Lower lobe of right lung (tissue), 2 donors: ENCODE results near the gene CEACAM6. TPM values are rescaled to one million over a fixed set of nuclear protein-coding genes. Genes with fewer than 3 reads are reported as not detected.

ENCODE experiments used
- ATAC-seq, 2 donors: fragments of 200-7000 bp; cut with Tn5 transposase; one replicate each; pipeline ENCODE4 v1.9.1; 2020 to 2022; ENCODE audit warnings: mild to moderate bottlenecking in 2 of 2, moderate library complexity in 2 of 2
- DNase-seq: peaks from one replicate; pipeline ENCODE4 v3.0.0-alpha.2; 2020
- H3K27ac ChIP-seq: fragments of 200-600 bp; one replicate; pipeline ENCODE4 v1.8.0; 2022
- H3K27me3 ChIP-seq: fragments of 200-600 bp; one replicate; pipeline ENCODE4 v1.8.0; 2022; ENCODE audit warnings: low read depth
- H3K36me3 ChIP-seq: fragments of 200-600 bp; one replicate; pipeline ENCODE4 v1.8.0; 2022; ENCODE audit warnings: mild to moderate bottlenecking
- H3K4me1 ChIP-seq: fragments of 200-600 bp; one replicate; pipeline ENCODE4 v1.8.0; 2022
- H3K4me3 ChIP-seq: fragments of 200-600 bp; one replicate; pipeline ENCODE4 v1.8.0; 2022; ENCODE audit warnings: mild to moderate bottlenecking
- H3K9me3 ChIP-seq: fragments of 200-600 bp; one replicate; pipeline ENCODE4 v1.8.0; 2022
- intact Hi-C: fragments of 100-400 bp; cut with DNase I; formaldehyde crosslinking; loops from one replicate; pipeline ENCODE4 v1.11.0; 2022
- total RNA-seq: library from RNA; stranded (reverse); fragmentation: NEBNext Ultra II Directional; extraction: Animal tissue kit (Norgen Biotek cat#: 25700); gene quantifications from one replicate; pipeline ENCODE4 v1.2.1, GENCODE V29; 2021
- TF ChIP-seq, protein P1 (sequence below): fragments of 200-600 bp; IDR thresholded peaks from one replicate; pipeline ENCODE4 v1.8.0; 2022; ENCODE audit warnings: antibody characterized with exemption, mild to moderate bottlenecking
- donor health status: DM: no; HTN: yes; CAD: no; lungs with severe emphysema.

CEACAM6 gene
- total RNA-seq, 1 donor from 2014 or later = 369 TPM

DNA sequence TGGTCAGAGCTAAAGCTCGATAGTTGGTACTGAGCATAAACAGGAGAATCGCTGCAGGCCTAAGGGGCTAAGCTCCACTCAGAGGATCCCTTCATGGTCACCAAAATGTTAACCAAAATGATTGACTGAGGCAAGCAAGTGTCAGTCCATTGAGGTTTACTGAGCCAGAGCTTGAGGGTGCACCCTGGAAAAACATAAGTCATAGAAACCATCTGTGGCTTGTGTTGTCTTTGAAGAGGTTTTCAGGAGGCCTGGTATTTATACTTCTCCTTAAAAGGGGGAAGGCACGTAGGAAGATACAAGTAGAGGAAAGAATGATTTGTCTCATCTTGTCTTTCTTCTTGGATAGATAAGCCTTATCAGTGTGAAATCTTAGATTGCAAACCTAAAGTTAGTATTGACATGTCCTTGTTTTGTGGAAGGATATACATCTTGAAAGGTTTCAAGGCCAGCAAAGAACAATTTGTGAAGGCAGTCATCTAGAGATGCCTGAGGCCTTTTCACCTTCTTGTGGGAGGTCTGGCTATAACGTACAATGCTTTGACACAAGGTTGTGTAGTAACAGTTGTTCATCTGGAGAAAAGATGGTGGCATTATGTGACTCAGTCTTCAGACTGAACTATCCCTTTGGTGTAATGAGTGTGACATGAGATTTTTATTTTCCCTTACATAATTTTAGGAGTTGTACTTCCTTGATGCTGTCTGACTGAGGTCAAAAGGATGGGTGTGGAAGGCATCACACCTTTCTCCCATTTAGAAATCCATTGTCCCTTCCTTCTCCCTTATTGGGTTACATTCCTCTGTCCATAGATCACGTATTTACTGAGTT lies 14.7 kb upstream of the CEACAM6 start:
- TF ChIP-seq, protein P1, sequence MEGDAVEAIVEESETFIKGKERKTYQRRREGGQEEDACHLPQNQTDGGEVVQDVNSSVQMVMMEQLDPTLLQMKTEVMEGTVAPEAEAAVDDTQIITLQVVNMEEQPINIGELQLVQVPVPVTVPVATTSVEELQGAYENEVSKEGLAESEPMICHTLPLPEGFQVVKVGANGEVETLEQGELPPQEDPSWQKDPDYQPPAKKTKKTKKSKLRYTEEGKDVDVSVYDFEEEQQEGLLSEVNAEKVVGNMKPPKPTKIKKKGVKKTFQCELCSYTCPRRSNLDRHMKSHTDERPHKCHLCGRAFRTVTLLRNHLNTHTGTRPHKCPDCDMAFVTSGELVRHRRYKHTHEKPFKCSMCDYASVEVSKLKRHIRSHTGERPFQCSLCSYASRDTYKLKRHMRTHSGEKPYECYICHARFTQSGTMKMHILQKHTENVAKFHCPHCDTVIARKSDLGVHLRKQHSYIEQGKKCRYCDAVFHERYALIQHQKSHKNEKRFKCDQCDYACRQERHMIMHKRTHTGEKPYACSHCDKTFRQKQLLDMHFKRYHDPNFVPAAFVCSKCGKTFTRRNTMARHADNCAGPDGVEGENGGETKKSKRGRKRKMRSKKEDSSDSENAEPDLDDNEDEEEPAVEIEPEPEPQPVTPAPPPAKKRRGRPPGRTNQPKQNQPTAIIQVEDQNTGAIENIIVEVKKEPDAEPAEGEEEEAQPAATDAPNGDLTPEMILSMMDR = no peak
- peak overlapping the region; percentile 46 for H3K27ac ChIP-seq
- intact Hi-C loops = no loop called here
- no peaks in the 10 kb centered on the region for H3K9me3 ChIP-seq
- peaks cover 5% of the 10 kb centered on the region for H3K27me3 ChIP-seq
- no peak overlapping the region for H3K4me3 ChIP-seq
- H3K36me3 ChIP-seq = no peaks in the 10 kb centered on the region
- no peak for DNase-seq
- ATAC-seq = peak; percentile 56 to 84
- no peaks in the 10 kb centered on the region for H3K4me1 ChIP-seq

DNA sequence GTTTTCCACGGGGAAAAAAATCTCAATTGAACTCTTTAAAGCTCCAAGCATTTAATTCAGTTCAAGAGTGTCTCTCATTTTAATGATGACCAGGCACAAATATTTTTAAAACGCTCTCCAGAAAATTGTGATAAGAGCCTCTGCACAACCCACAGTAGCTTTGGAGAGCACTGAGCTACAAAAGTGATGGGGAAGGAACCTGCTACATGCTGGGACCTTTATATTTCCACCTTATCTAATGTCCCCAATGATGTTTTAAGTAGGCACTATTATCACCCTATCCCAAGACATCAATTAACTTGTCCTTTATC lies 14.1 kb upstream of the CEACAM6 start:
- H3K9me3 ChIP-seq = no peaks in the 10 kb centered on the region
- H3K36me3 ChIP-seq = no peaks in the 10 kb centered on the region
- ATAC-seq (peak in 1 of 2 donors; percentile 36), DNase-seq (no peak)
- no peak overlapping the region for H3K4me3 ChIP-seq
- no peak overlapping the region for H3K27ac ChIP-seq
- no peaks in the 10 kb centered on the region for H3K4me1 ChIP-seq
- intact Hi-C loops = no loop called here
- H3K27me3 ChIP-seq = peaks cover 5% of the 10 kb centered on the region
- TF ChIP-seq, protein P1 = no peak

GRCh38 chr19:41744850-41745249 lies 10.5 kb upstream of the CEACAM6 start:
- ATAC-seq = peak in 1 of 2 donors; percentile 25
- intact Hi-C loops = no loop called here

DNA sequence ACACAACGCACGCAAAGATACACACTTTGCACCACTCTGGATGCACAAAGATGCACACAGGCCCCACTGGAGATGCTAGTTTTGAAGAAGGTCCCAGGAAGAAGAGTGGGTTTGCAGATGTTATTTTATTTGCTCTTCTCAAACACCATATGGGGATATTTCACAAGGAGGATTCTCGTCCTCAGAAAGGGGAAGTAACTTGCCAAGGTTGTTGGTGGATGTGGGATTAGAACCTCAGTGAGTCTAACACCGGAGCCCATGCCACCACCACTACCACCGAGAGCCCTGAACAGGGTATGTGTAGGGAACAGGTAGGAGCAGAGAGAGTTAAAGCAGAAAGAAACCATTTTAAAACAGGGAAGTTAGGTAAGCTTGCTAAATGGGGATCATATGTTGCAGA lies 9.6 kb upstream of the CEACAM6 start:
- no peaks in the 10 kb centered on the region for H3K9me3 ChIP-seq
- intact Hi-C loops = no loop called here
- H3K27me3 ChIP-seq = peaks cover 8% of the 10 kb centered on the region
- no peaks in the 10 kb centered on the region for H3K4me1 ChIP-seq
- no peak overlapping the region for H3K4me3 ChIP-seq
- no peaks in the 10 kb centered on the region for H3K36me3 ChIP-seq
- no peak for DNase-seq
- H3K27ac ChIP-seq = no peak overlapping the region
- ATAC-seq = no peak
- TF ChIP-seq, protein P1 = no peak

More at GRCh38 chr19:41744850-41745249, 10.5 kb upstream of the CEACAM6 start:
- TF ChIP-seq, protein P1 = no peak
- DNase-seq = no peak
- H3K4me1 ChIP-seq = no peaks in the 10 kb centered on the region
- no peak overlapping the region for H3K27ac ChIP-seq
- peaks cover 8% of the 10 kb centered on the region for H3K27me3 ChIP-seq
- H3K36me3 ChIP-seq = no peaks in the 10 kb centered on the region
- H3K9me3 ChIP-seq = no peaks in the 10 kb centered on the region
- no peak overlapping the region for H3K4me3 ChIP-seq

- TF ChIP-seq, protein P1 = peak; percentile 49
- ATAC-seq (peak; percentile 78 to 79), DNase-seq (peak; percentile 62)
- H3K27me3 ChIP-seq = peaks cover 8% of the 10 kb centered on the region
- no peaks in the 10 kb centered on the region for H3K9me3 ChIP-seq
- no peak overlapping the region for H3K4me3 ChIP-seq
- no peak overlapping the region for H3K27ac ChIP-seq
- intact Hi-C loops = no loop called here
- no peaks in the 10 kb centered on the region for H3K4me1 ChIP-seq
- no peaks in the 10 kb centered on the region for H3K36me3 ChIP-seq
Observed at GRCh38 chr19:41746593-41747227, 8.6 kb upstream of the CEACAM6 start.
